Astrocyte of the cerebellum (primary cell): ENCODE results near the gene SORL1.
"Not testable (repeated sequence)": the region's sequence is repeated elsewhere in the genome, so short reads cannot be mapped to it uniquely, and the experiment has no call there.

Source experiments
- DNase-seq: peaks from one replicate; pipeline ENCODE4 v3.0.0-alpha.2; 2011; ENCODE audit warnings: low read depth
- H3K4me3 ChIP-seq: 2 replicates; pipeline ENCODE4 v1.5.1; 2011; ENCODE audit warnings: mild to moderate bottlenecking, low read depth, low read length, moderate library complexity
- in situ Hi-C: cut with HindIII; loops from 2 replicates; pipeline ENCODE4 v1.10.0; 2017; ENCODE audit warnings: low sequenced_read_pairs
- TF ChIP-seq, protein P1 (sequence below): IDR thresholded peaks from 2 replicates; pipeline ENCODE4 v1.5.1; 2012; ENCODE audit warnings: low read length, low read depth, moderate library complexity, mild to moderate bottlenecking; ENCODE audit errors: missing control alignments

SORL1 gene

DNA sequence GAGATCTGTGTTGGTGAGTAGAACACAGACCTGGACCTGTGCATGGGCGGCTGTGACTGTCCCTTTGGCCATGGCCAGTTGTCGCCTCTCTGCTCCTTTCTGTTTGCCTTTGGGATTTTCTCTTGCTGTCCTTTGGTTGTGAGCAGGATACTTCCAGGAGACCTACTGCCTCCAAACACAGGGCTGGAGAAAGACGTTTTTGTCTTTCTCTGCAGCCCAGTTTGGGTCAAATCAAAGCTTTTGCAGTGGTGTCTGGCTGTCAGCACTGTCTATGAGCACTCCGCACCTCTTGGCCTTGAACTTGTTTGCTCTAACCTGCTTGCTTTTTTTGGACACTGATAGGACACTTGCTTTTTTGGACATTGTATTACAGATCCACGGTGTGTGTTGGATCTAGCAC lies 109.6 kb downstream of the SORL1 start:
- DNase-seq: no peak
- TF ChIP-seq, protein P1, sequence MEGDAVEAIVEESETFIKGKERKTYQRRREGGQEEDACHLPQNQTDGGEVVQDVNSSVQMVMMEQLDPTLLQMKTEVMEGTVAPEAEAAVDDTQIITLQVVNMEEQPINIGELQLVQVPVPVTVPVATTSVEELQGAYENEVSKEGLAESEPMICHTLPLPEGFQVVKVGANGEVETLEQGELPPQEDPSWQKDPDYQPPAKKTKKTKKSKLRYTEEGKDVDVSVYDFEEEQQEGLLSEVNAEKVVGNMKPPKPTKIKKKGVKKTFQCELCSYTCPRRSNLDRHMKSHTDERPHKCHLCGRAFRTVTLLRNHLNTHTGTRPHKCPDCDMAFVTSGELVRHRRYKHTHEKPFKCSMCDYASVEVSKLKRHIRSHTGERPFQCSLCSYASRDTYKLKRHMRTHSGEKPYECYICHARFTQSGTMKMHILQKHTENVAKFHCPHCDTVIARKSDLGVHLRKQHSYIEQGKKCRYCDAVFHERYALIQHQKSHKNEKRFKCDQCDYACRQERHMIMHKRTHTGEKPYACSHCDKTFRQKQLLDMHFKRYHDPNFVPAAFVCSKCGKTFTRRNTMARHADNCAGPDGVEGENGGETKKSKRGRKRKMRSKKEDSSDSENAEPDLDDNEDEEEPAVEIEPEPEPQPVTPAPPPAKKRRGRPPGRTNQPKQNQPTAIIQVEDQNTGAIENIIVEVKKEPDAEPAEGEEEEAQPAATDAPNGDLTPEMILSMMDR: no peak
- H3K4me3 ChIP-seq: no peak overlapping the region
- in situ Hi-C loops: no loop called here

GRCh38 chr11:121563003-121563402 lies 110.9 kb downstream of the SORL1 start:
- in situ Hi-C loops: no loop called here
- no peak for DNase-seq
- TF ChIP-seq, protein P1: no peak
- H3K4me3 ChIP-seq: no peak overlapping the region

GRCh38 chr11:121563900-121564822 lies 112.0 kb downstream of the SORL1 start:
- no peak overlapping the region for H3K4me3 ChIP-seq
- DNase-seq: no peak
- in situ Hi-C loops: no loop called here
- TF ChIP-seq, protein P1: no peak

GRCh38 chr11:121564948-121565684 lies 113.0 kb downstream of the SORL1 start:
- DNase-seq: no peak
- TF ChIP-seq, protein P1: no peak
- in situ Hi-C loops: no loop called here
- no peak overlapping the region for H3K4me3 ChIP-seq

GRCh38 chr11:121566279-121567168 lies 114.4 kb downstream of the SORL1 start:
- DNase-seq: no peak
- in situ Hi-C loops: no loop called here
- TF ChIP-seq, protein P1: no peak
- no peak overlapping the region for H3K4me3 ChIP-seq

DNA sequence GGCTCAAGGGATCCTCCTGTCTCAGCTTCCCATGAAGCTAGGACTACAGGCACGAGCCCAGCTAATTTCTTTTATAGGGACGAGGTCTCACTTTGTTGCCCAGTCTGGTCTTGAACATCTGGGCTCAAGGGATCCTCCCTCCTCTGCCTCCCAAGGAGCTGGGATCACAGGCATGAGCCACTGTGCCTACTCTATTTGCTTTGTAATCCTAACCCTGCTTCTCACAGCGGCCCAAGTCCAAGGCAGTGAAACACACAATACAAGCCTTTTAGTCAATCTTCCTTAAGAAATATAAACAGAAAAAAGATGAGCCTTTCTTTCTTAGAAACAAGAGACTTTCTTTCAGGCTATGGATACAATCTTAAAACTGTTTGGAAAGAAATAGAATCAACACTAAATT lies 115.9 kb downstream of the SORL1 start:
- no peak for DNase-seq
- TF ChIP-seq, protein P1: no peak
- in situ Hi-C loops: no loop called here
- no peak overlapping the region for H3K4me3 ChIP-seq

DNA sequence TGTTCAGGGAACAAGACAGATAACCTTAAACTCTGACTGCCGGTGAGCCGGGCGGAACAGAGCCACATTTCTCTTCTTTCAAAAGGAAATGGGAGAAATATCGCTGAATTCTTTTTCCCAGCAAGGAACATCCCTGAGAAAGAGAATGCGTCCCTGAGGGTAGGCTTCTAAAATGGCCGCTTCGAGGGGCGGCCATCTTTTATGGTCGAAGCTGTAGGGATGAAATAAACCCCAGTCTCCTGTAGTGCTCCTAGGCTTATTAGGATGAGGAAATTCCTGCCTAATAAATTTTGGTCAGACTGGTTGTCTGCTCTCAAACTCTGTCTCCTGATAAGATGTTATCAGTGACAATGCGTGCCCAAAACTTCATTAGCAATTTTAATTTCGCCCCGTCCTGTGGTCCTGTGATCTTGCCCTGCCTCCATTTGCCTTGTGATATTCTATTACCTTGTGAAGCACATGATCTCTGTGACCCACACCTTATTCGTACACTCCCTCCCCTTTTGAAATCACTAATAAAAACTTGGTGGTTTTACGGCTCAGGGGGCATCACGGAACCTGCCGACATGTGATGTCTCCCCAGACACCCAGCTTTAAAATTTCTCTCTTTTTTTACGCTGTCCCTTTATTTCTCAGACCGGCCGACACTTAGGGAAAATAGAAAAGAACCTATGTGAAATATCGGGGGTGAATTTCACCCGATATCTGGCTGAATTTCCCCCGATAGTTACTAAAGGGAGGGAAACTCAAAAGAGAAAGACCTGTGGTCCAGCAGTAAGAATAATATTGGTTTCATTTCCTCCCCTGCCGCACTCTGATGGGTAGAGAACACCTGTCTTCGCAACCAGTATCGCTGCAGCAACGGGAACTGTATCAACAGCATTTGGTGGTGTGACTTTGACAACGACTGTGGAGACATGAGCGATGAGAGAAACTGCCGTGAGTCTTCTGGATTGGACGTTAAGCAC lies 117.5 kb downstream of the SORL1 start:
- DNase-seq, H3K4me3 ChIP-seq, in situ Hi-C loops: not testable (repeated sequence)
